ENCODE data around the gene GDF9. TPM values are rescaled to one million over a fixed set of nuclear protein-coding genes. Genes with fewer than 3 reads are reported as not detected.

Gene GDF9
- total RNA-seq, 1 experiment from 2014 or later: 1.4 TPM

DNA sequence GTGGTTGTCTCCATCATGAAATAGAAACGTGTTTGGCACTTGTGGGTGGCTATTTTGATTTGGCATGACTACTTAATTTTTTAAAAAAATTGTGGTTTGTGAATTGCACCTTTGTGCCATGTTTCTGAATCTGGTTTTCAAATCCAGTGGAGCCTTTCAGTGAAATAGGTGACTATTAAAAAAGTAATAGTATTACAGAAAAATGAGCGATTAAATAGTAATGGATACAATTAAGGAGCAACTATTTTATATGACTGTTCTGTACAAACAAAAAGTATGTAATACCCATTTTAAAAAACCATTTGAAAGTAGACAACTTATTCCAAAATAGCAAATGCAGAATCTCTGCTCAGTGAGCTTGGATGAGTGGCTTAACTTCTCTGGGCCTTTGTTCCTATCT is 50.2 kb downstream of the GDF9 start:
- POLR2A ChIA-PET (ENCODE audit: unreplicated experiment): no interaction called here
- intact Hi-C loops (cut with micrococcal nuclease; ENCODE audit: unreplicated experiment): no loop called here

DNA sequence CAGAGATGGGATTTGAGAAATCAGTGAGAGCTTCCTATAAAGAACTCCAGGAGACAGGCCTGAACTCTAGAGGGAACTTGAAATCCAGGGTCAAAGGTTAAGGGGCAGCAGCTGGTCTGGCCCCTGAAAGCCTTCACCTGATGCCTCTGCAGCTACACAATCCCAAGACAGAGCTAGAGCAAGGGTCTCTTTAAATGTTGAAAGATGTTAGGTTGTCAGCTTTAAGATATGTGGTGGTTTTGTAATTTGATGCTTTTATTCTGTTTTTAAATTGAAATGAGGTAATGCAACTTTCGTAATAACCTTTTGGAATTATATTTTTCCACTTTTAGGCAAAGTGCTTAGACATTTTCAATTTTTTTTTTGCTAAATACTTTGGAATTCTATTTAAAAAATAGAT is 50.8 kb downstream of the GDF9 start:
- Histone ChIP-seq H4K20me1 (ENCODE audit: insufficient read depth) (no peaks in the 10 kb centered on the region), H3K9me3 (ENCODE audit: insufficient read depth, low read depth) (no peaks in the 10 kb centered on the region), H3K4me1 (replicated peaks; ENCODE audit: insufficient read depth) (peaks cover 21% of the 10 kb centered on the region), H3K27me3 (ENCODE audit: insufficient read depth, low read depth) (no peaks in the 10 kb centered on the region), H3K4me2 (no peak overlapping the region; the same call in 1 of the 2 replicates), H3K4me3 (no peak overlapping the region), H3F3A (ENCODE audit: insufficient read depth, low read depth) (peaks cover 14% of the 10 kb centered on the region; the same call in 1 of the 2 replicates), H3K27ac (no peak overlapping the region), H3K9me2 (ENCODE audit: insufficient read depth) (no peaks in the 10 kb centered on the region), H3K36me3 (ENCODE audit: low read depth) (no peaks in the 10 kb centered on the region), H3K79me2 (ENCODE audit: low read depth) (no peaks in the 10 kb centered on the region), H2AFZ (no peak overlapping the region)
- no peak for TF ChIP-seq EZH2 (IDR thresholded peaks at IDR 0.05; ENCODE audit: low read depth)
- TF ChIP-seq, protein P1, sequence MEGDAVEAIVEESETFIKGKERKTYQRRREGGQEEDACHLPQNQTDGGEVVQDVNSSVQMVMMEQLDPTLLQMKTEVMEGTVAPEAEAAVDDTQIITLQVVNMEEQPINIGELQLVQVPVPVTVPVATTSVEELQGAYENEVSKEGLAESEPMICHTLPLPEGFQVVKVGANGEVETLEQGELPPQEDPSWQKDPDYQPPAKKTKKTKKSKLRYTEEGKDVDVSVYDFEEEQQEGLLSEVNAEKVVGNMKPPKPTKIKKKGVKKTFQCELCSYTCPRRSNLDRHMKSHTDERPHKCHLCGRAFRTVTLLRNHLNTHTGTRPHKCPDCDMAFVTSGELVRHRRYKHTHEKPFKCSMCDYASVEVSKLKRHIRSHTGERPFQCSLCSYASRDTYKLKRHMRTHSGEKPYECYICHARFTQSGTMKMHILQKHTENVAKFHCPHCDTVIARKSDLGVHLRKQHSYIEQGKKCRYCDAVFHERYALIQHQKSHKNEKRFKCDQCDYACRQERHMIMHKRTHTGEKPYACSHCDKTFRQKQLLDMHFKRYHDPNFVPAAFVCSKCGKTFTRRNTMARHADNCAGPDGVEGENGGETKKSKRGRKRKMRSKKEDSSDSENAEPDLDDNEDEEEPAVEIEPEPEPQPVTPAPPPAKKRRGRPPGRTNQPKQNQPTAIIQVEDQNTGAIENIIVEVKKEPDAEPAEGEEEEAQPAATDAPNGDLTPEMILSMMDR (conservative IDR thresholded peaks at IDR 0.05): no peak
- CTCF ChIA-PET: no interaction called here
- intact Hi-C loops (cut with micrococcal nuclease; ENCODE audit: unreplicated experiment): no loop called here
- BruUV-seq (replicated peaks): no TSS peak
- no peak for DNase-seq
- POLR2A ChIA-PET (ENCODE audit: unreplicated experiment): interaction anchor here (0.7 kb wide), 2 partner anchors 18 to 82 kb away, joined by 5 to 14 read pairs; no protein-coding TSS in a partner anchor

More for the DNA sequence above, 50.2 kb downstream of the GDF9 start:
- BruUV-seq (replicated peaks): no TSS peak
- Histone ChIP-seq H3K9me2 (ENCODE audit: insufficient read depth) (no peaks in the 10 kb centered on the region), H3K4me2 (no peak overlapping the region), H3K4me1 (replicated peaks; ENCODE audit: insufficient read depth) (peaks cover 21% of the 10 kb centered on the region), H4K20me1 (ENCODE audit: insufficient read depth) (no peaks in the 10 kb centered on the region), H3K36me3 (ENCODE audit: low read depth) (no peaks in the 10 kb centered on the region), H3K27me3 (ENCODE audit: insufficient read depth, low read depth) (no peaks in the 10 kb centered on the region), H2AFZ (no peak overlapping the region), H3K9me3 (ENCODE audit: insufficient read depth, low read depth) (no peaks in the 10 kb centered on the region), H3F3A (ENCODE audit: insufficient read depth, low read depth) (peaks cover 18% of the 10 kb centered on the region; the same call in 1 of the 2 replicates), H3K79me2 (ENCODE audit: low read depth) (no peaks in the 10 kb centered on the region), H3K4me3 (no peak overlapping the region), H3K27ac (no peak overlapping the region)
- TF ChIP-seq, protein P1 (conservative IDR thresholded peaks at IDR 0.05): no peak
- CTCF ChIA-PET: no interaction called here
- no peak for DNase-seq

GRCh38 chr5:132814503-132815294 is 51.6 kb downstream of the GDF9 start:
- Histone ChIP-seq H3F3A (ENCODE audit: insufficient read depth, low read depth) (peaks cover 14% of the 10 kb centered on the region; the same call in 1 of the 2 replicates), H3K4me2 (no peak overlapping the region), H3K27me3 (ENCODE audit: insufficient read depth, low read depth) (no peaks in the 10 kb centered on the region), H3K9me3 (ENCODE audit: insufficient read depth, low read depth) (no peaks in the 10 kb centered on the region), H2AFZ (no peak overlapping the region), H3K79me2 (ENCODE audit: low read depth) (no peaks in the 10 kb centered on the region), H4K20me1 (ENCODE audit: insufficient read depth) (no peaks in the 10 kb centered on the region), H3K4me1 (replicated peaks; ENCODE audit: insufficient read depth) (peaks cover 21% of the 10 kb centered on the region), H3K4me3 (no peak overlapping the region), H3K36me3 (ENCODE audit: low read depth) (no peaks in the 10 kb centered on the region), H3K9me2 (ENCODE audit: insufficient read depth) (no peaks in the 10 kb centered on the region), H3K27ac (no peak overlapping the region)
- DNase-seq: no peak
- BruUV-seq (replicated peaks): no TSS peak
- no peak for TF ChIP-seq EZH2 (IDR thresholded peaks at IDR 0.05; ENCODE audit: low read depth)
- POLR2A ChIA-PET (ENCODE audit: unreplicated experiment): interaction anchor here (0.7 kb wide), 2 partner anchors 17 to 81 kb away, joined by 5 to 14 read pairs; no protein-coding TSS in a partner anchor
- intact Hi-C loops (cut with micrococcal nuclease; ENCODE audit: unreplicated experiment): no loop called here
- CTCF ChIA-PET: no interaction called here

Measured in PC-9 (cell line).